CD4-positive, alpha-beta T cell treated with Interleukin-4 for 1 hour (primary cell): ENCODE measurements around the gene GATA5.

Experiments
- DNase-seq, 2 donors: peaks; one replicate each; pipeline ENCODE4 v3.0.0-alpha.2; 2020 to 2022

Gene GATA5

DNA sequence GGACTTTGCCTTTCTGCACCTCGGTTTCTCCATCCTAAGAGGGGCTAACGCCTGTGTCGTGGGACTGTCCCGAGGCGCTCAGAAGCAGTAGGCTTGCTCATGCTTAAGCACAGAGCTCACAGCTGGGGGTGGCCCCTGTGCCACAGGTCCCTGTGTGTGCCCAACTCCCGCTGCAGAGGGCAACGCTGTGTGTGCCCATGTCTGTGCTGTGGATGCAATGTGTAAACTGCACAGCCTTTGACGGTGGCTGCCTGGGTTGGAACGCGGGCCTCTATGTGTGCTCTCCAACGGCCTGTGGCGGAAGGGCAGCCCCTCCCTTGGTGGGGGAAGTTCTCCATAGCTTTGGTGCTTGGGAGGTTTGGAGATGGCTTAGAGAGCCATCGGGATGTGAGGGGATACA is 10.7 kb upstream of the GATA5 start:
- DNase-seq, result no peak

DNA sequence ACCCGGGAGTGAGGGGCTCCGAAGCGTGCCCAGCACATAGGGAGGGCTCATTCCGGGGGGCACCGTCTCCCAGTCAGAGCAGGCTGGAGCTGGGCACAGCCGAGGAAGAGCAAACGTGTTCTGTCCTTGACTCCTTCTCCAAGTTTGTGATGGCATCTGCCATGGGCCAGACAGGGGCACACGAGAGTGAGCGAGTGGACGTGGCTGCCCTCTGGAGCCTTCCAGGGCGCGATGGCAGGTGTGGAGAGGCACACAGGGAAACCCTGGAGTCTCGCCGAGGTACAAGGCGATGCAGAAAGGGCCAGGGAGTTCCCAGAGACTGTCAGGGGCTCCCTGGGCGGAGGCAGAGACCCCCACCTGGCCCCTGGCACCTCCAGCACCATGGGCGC is 9.9 kb upstream of the GATA5 start:
- no peak for DNase-seq

DNA sequence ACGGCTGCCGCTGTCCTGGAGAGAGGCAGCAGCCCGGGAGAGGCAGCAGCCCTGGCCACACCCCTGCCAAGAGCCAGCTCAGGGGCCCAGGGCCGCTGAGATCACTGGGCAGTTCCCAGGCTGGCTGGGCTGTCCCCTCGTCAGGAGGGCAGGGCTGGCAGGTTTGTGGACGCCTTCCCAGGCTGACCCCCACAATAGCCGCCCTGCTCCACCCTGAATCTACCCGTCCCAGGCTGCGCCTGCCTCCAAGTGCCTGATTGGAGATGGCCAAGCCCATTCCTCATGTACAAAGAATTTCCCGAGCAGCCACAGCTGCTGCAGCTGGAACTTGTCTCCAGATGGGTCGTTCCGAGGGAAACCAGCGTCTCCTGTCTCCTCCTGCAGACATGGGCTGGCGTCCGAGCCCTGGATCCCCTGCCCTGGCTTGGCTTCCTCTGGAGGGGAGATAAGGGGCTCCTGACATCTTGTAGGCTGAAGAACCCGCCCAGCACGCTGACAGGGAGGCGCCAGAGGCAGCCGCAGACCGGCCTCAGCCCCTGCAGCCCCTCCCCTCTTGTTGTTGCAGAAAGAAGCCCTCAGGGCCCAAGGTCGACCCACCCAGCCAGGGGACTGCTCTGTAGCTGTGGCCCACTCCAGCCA is 9.4 kb upstream of the GATA5 start:
- DNase-seq, result no peak

DNA sequence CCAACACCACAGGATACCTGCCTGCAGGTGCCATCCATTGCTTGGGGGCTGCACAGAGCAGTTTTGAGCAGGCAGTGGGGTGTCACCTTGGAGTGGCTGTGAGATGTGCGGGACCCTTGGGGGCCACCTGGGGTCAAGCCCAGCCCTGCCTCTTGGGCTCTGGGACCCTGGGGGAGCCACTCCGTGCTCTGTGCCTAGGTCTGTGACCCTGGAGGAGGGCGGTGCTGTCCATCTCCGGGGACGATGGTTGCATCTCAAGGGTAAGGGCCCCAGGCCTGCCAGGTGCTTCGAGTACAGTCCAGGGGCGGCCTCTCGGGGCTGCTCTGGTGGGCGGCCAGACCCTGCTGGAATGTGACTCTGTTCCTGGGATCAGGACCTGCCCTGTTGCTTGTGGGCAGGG is 8.7 kb upstream of the GATA5 start:
- no peak for DNase-seq

DNA sequence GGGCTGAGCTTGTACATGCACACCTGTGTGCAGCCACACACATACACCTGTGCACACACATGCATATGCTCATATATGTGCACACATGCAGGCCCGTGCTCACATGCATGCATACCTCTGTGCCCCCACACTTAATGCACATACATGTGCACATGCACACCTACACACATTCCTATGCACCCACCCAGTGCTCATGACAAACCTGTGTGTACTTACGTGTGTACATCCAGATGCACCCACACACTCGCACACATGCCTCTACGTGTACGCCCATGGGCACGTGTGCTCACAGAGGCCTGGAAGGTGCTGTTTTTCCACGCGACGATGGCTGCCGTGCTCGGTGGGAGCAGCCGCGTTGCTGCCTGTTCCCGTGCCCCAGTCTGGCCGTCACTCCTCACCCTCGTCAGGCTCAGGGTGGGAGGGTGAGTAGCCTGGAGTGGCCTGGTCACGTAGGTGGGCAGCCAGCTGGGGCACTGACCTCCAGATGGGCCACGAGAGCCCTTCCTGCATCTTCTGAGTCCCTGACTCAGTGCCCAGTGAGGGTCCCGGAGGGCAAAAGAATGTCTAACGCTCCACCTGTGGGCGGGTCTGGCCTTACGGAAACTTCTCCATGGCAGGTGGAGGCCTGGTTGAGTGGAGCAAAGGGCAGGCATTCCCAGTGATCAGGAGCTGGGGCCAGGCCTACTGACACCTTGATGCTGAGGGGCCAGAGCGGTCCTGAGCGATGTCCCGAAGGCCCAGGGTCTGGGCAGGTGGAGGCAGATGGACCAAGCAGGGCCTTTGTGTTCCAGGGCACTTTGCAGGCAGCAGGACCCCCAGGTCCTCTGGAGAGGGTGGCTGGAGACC is 8.0 kb upstream of the GATA5 start:
- no peak for DNase-seq

DNA sequence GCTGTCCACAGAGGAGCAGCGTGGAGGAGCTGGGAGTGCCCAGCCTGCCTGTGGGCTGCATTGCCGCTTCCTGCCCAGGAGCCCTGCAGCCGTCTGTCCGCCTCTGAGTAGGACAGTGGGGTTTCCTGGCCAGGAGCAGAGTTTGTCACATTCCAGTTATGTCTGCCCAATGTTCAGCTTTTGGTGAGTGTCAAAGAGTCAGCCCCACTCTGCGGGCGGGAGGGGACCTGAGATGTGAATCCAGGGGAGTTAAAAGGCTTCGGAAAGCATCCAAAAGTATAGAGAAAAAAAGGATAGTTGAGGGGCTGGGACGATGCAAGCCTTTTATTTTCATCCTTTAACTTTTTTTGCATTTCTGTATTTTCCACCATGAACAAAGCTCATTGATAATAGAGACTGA is 7.2 kb upstream of the GATA5 start:
- DNase-seq, result no peak

DNA sequence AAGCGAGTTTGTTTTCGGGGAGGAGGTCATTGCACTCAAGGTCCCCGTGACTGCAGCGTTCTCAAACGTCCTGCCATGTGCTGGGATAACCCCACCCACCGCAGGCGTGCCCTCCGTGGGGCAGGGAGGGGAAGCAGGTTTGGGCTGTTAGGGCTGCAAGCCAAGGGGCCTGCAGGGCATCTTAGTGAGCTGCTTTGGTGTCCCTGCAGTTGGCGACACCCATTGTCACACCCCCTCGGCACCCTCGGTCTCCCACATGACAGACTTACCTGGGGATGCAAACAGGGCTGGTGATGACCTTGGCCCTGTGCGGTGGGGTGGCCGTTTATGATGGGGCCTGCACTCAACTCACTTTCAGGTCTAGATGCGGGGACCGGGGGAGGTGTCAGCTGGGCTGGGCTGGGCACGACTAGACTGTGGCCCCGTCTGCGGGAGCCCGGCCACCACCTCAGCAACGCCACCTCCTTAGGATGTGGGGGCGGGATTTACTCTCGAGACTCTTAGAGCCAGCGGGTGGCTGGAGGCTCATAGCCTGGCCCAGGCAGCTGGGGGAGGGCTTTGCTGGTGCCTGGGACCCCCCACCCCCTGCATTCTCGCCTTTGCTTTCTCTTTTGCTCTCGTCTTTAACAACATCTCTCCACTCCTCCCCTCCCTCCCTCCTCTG is 6.5 kb upstream of the GATA5 start:
- DNase-seq, result no peak

DNA sequence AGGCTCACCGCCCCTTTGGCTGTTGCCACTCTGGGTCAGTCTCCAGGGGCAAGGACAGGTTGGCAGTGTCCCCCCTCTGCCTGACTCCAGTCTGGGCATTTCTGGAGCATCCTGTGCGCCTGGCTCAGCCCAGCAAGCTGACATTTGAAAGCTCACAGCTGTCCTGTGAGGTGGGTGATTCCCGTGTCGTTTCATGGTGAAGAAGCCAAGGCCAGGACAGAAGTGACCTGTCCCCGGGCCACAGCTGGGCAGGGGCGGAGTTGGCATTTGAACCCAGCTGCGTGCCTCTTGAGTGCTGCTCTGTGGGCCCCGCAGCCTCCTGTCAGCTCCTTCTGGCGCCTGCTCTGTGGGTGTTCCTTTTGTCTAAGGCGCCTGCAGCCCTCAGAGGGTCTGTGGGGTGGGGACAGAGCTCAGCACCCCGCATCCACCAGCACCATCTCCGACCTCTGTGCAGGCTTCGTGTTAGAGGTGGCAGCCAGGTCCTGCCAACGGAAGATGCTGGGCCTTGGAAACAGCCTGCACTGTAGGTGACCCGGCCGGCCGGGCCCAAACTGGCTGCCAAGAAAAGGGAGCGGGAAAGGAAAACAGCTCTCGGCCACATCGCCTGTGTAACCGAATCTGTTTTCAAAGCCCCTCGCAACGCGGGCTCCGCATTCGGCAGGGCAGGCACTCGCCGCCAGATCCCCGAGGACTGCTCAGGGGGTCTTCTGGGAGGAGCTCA is 5.8 kb upstream of the GATA5 start:
- no peak for DNase-seq

DNA sequence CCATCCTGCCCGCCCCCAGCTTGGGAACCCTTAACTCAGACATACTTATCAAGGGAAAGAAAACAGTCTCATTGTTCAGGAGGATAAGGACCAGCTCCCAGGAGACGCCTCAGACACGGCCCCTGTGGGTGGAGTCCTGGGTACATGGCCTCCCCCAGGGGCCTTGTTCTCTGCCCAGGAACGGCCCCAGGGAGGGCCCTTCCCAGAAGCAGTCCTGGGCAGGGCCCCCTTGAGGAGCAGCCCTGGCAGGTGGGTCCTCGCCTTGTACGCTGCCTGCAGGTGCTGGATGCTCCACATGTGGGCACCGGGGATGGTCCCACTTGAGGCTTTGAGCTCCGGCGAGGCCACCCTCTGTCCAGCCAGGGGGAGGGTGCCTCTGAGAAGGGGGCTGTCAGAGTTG is 4.5 kb upstream of the GATA5 start:
- no peak for DNase-seq

DNA sequence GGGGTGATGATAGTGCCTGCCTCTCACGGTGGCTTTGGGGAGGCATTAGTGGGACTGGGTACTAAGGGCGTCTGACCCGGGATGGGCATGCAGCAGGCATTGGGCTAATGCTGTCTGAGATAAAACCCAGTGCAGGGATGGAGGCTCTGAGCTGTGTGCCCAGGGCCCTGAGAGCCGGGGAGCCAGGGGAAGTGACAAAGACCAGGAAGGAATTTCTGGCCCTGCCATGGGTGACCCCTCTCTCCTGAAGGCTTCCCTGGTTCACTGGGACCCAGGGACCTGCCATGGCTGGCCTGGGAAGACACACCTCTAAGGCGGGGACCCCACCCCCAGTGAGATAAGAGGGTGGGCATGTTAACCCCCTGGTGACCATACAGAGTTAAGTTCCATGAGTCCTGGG is 3.9 kb upstream of the GATA5 start:
- DNase-seq, result no peak

DNA sequence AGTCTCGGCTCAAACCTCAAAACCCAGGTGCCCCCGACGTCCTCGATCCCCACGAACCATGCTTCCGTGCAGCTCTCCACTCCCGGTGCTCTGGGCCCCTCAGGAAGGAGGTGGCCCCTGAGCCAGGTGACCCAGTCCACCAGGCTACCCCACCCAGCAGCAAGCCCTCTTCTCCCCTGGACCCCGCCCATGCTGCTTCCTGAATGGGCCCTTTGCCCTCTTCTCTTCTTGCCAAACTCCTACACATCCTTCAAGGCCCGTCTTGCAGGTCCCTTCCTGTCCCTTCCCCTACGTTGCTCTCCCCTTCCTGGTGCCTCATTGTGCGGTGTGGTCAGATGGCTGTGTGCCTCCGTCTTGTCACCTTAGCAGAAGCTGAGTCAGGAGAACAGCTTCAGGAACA is 3.4 kb upstream of the GATA5 start:
- no peak for DNase-seq

DNA sequence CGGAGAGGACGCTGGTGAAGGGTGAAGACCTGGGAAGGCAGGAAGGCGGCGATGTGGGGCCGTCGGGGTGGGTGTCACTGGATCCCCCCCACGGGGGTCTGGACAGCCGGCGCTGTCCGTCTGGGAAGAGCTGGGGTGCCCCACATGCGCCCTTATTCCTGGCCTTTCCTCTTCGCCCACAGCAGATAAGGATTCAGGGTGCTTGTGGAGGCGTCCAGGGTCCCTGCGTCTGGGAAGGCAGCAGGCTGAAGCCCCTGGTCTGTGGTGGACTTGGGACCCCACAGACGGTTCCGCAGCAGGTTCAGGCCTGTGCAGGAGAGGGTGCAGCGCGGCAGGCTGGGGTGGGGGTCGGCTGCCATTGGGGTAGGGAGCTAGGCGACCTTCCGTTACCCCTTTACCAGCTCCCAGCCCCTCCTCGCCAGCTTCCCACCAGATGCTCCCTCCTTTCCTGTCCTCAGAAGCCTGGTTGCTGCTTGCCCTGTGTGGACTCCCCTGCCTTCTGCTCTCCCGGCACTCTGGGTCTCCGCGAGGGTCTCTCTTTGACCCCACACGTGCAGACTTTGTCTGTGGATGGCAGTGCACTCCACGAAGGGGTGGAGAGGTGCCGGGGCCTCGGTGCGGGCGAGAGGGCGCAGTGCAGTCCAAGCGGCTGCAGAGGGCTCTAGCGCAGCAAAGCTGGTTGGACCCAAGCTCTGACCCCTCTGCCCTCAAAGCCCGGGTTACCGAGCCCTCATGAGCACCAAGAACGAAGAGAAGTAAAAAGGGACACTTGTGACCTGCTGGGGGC is 2.1 kb upstream of the GATA5 start:
- DNase-seq, result no peak

DNA sequence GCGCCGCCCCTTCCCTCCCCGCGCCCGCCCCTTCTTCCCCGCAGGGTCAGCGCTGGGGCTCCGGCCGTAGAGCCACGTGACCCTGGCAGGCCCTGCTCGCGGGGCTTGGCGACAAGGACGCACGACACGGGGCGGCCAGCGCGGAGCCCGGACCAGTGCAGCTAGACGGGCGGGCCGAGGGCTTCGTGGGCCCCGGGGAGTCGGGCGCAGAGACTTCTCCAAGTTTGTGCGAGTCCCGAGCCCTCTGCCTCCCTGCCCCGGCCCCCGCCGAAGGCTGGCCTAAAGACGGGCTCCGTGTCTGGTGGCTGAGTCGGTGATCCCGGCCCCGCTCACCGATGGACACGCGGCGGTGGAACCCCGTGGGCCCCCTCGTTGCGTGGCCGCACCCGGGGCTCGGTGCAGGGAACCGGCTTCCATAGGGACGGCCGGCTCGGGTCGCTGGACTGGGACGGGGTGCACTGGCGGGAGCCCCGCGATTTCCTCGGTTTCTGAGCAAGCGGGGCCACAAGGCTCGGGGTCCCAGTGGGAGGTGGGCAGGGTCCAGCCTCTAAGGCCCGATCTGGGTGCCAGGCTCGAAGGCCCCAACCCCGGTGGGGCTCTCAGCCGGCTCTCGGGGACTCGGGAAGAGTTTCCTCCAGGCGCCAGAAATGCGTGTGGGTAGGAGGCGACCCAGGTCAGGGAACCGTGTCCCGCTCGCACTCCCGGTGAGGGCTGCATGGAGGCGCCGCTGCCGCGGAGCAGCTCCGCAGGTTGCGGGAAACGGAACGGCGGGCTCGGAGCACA is 452 bp upstream of the GATA5 start:
- DNase-seq, result no peak

DNA sequence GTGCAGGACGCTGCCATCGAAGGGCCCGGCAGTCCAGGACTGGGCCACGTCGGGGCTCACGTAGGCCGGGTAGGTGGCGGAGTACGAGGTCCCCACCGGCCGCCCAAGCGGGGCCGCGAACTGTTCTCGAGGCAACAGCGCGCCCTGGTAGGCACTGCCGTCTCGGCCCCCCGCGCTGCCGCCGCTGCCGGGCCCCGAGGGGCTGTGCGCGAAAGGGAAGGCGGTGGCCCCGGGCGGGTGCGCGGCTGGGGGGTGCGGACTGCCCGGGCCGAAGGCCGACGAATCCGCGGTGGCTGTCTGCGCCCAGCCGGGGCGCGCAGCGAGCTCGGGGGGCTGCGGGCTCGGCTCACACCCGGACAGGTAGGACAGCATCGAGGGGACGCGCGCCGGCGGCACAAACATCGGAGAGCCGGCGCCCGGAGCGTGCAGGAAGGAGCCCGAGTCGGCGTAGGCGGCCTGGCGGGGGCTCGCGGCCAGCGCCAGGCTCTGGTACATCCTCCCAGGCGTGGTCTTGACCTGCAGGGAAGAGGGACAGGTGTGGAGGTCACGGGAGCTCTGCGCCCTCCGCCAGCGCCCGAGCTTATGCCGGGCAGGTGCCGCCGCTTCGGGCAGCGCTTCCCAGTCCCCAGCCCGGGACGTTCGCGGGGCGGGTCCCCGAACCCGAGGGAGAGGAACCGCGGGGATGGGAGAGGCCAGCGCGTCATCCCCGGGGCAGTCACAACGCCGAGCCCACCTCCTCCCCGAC is 596 bp downstream of the GATA5 start:
- DNase-seq, result no peak

DNA sequence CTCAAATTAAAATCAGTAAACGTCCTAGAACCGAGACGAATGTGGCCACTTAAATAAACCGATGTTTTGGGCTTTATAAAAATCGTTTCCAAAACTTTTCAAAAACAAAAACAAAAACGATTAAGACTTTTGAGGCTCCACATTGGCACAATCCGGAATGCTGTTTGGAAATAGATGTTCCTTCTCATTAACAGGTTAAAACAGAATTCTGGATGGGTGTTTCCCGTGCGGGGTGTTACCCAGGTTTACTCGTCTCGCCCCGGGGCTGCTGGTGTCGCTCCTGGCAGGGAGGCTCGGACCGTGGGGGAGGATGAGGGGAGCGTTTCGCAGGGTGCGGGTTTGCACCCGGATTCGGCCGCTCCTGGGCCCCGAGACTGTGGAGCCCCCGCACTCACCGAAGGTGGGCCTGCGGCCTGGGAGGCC is 1.2 kb downstream of the GATA5 start:
- no peak for DNase-seq

DNA sequence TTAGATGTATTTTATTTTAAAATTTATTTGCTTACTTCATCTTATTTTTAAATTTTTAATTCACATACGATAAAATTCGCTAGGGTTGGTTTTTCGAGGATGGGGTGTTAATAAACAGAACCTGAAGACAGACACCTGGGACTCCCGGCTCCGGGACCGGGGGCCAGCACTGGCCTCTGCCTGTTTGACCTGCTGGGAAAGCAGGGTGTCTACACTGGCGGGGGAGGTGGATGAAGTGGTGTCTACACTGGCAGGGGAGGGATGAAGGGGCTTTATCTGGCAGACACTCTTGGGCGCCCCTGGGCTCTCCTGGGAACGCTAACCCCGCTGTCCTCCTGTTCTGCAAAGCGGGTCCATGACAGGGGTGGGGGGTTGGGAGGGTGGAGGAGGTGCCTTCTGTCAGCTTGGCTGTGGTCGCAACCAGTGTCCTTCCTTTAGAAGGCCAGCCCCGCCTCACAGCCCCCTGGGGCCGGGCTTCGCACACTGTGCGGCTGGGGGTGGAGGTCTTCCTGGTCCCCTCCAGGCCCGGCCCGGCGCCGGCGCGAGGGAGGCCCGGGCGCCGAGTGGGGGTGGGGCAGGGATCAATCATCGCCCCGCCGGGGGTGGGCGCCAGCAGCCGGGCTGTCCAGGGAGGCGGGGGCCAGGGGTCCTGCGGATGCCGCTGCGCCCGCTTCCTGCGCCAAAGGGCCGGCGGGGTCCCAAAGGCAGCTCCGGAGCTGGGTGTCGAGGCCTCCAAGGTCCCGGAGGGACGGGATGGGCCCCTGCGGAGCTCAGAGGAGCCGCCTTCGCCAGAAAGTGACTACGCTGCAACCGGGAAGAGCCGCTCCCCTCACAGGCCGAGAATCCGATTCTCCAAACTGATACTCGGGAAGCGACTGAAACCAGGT is 1.8 kb downstream of the GATA5 start:
- no peak for DNase-seq

DNA sequence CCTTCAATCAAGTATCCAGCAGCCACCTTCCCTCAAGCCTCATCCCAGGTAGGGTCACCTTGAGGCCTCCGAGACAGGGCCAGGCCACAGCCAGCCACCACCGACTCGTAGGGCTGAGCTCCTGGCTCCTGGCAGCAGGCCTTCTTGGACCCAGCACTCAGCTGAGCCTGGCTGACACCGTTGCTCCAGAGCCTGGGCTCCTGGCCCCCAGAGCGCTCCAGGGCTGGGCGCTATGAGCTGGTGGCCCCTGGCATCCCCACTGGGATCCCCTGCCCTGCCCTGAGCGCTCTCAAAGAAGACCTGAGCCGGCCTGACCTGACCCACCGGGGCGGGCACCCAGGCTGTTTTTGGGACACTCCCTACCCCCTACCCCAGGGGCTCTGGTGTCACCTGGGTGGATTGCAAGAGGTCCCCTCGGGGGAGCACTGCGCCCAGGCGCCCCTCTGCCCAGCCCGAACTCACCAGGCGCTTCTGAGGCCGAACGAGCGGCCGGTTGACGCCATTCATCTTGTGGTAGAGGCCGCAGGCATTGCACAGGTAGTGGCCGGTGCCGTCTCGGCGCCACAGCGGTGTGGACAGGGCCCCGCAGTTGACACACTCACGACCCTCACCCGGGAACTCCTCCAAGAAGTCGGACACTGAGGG is 2.7 kb downstream of the GATA5 start:
- no peak for DNase-seq

DNA sequence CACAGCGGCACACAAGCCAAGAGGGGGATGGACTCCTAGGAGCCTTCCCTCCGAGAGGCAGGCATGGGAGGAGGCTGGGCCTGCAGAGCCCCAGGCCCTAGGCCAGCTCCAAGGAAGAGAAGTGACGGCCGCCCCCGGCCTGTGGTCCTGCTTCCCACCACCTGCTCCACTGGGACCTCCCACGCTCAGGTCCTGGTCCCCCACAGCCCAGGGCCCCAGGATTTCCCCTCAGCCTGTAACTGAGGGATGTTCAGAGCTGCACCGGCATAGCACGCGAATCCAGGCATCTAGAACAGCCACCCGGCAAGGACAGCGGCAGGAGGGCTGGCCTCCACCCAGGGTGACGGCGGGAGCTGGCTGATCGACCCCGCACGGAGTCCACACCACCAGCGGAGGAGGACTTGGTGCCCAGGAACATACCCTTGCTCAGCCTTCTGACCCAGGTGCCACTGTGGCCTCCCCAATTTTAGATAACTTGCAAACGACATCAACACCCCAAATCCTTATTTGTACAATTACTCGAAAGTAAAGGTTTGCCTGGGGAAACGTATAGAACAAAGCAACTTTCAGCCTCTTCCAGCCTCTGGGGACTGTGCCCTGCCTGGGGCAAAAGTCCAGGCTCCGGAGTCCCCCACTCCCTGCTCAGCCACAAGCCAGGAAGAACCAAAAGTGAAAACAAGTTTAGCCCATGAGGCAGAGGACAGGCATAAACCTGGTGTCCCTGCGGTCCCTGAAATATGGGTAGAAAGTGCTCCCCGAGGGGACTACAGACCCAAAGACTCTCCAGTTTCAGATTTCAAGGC is 3.5 kb downstream of the GATA5 start:
- no peak for DNase-seq

DNA sequence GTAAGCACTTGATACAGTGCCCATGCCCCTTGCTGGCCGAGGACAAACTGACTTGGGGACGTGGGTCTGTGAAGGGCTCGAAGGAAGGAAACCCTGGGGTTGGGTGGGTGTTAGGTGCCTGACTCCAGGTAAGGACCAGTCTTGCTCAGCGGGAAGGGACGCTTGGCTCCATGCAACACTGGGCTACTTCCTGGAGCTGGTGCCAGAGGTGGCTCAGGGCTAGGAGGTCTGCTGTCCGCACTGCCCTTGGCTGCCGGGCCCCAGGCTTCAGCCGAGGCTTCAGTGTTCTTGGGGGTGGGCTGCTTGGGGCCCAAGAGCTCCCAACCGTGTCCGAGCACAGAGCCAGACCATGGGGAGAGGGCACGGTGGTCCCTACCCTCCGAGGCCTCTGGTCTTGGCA is 5.3 kb downstream of the GATA5 start:
- no peak for DNase-seq
